Esophagus (tissue), 2 donors: ENCODE results near the gene OXSR1. TPM values are rescaled to one million over a fixed set of nuclear protein-coding genes. Genes with fewer than 3 reads are reported as not detected.

Experiments used
- H3K27ac ChIP-seq, 2 donors: one replicate each; pipeline ENCODE4 v1.5.1; 2013; ENCODE audit warnings: low read depth in 2 of 2, mild to moderate bottlenecking in 2 of 2, inconsistent platforms in 1 of 2, low read length in 1 of 2, moderate library complexity in 1 of 2
- H3K27me3 ChIP-seq, 2 donors: one replicate each; pipeline ENCODE4 v1.6.1; 2013; ENCODE audit warnings: low read length in 2 of 2, control low read depth in 1 of 2, mild to moderate bottlenecking in 1 of 2; ENCODE audit not compliant: insufficient read depth in 2 of 2, control insufficient read depth in 1 of 2
- H3K36me3 ChIP-seq, 2 donors: one replicate each; pipeline ENCODE4 v1.6.1; 2013; ENCODE audit warnings: low read length in 1 of 2; ENCODE audit not compliant: control insufficient read depth in 2 of 2, insufficient read depth in 2 of 2
- H3K4me1 ChIP-seq, 2 donors: one replicate each; pipeline ENCODE4 v1.6.1; 2013; ENCODE audit warnings: low read length in 1 of 2; ENCODE audit not compliant: control insufficient read depth in 2 of 2, insufficient read depth in 2 of 2
- H3K4me3 ChIP-seq, 2 donors: one replicate each; pipeline ENCODE4 v1.5.1; 2013; ENCODE audit warnings: low read length in 2 of 2, mild to moderate bottlenecking in 2 of 2, low read depth in 1 of 2, moderate library complexity in 1 of 2
- H3K9me3 ChIP-seq, 2 donors: one replicate each; pipeline ENCODE4 v1.6.1; 2013; ENCODE audit warnings: mild to moderate bottlenecking in 2 of 2, low read depth in 1 of 2, low read length in 1 of 2, moderate library complexity in 1 of 2; ENCODE audit not compliant: control insufficient read depth in 2 of 2, insufficient read depth in 1 of 2
- WGBS, 2 donors: extraction: QIAGEN DNeasy Blood & Tissue Kit; methylation state at CpG; one replicate each; pipeline ENCODE4 v1.1.7; 2013; 5-methylcytosine and 5-hydroxymethylcytosine counted together
- polyA plus RNA-seq, 2 donors: library from polyadenylated mRNA; stranded (reverse); fragments of 200-250 nt; gene quantifications; one replicate each; pipeline ENCODE4 v1.2.3, GENCODE V29; 2013
- donor health status: healthy with polysubstance abuse.
- donor health status: Bipolar disorder and iron deficiency.

OXSR1 gene
- 10 to 100 TPM; 21.7 to 27.5 TPM for polyA plus RNA-seq

DNA sequence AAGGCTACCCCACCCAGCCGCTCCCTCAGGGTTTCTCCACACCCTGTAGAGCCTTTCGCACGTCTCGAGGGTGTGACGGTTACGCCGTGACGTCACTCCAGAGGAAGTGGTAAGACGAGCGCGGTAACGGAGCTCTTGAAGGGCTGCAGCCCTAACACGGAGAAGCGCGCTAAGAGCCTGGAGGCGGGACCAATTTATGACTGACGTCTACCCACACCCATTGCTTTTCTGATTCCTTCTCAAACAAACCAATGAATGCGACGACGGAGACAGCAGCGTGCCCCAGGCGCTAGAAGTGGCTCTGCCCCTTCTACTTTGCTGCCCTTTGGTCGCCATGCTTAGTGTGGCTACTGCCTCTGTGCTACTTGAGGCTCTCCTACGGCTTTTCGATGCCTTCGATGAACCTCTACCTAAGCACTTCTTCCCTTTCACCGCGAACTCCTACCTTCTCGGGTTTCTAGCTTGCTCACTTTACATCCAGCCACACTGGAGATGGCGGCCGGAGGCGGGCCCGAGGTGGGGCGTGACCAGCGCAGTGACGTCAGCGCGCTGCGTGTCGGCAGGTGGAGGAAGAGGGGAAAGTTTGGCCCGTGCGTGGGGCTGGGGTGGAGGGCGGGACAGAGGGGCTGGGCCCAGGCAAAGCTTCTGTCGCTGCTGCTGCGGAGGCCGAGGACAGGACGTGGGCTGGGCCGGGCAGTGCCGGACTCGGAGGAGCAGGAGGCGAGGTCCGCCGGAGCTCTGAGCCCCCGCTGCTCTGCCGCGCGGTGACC is at the start of gene OXSR1:
TSS of gene OXSR1 (plus strand) at position 586 of the 770 bp plus-strand sequence. CDS start 340 bp downstream, outside the sequence.
- no peaks in the 10 kb centered on the region for H3K9me3 ChIP-seq
- H3K27me3 ChIP-seq = no peaks in the 10 kb centered on the region
- no peaks in the 10 kb centered on the region for H3K36me3 ChIP-seq
- H3K4me3 ChIP-seq = peak within 1 kb of the TSS; percentile 84 to 91
- peak within 1 kb of the TSS; percentile 96 to 99 for H3K27ac ChIP-seq
- H3K4me1 ChIP-seq = peaks cover 0 to 2% of the 10 kb centered on the region in 2 donors
- WGBS, 2 donors = 0 to 1% methylated on average over 56 to 57 of the region's 57 CpGs

DNA sequence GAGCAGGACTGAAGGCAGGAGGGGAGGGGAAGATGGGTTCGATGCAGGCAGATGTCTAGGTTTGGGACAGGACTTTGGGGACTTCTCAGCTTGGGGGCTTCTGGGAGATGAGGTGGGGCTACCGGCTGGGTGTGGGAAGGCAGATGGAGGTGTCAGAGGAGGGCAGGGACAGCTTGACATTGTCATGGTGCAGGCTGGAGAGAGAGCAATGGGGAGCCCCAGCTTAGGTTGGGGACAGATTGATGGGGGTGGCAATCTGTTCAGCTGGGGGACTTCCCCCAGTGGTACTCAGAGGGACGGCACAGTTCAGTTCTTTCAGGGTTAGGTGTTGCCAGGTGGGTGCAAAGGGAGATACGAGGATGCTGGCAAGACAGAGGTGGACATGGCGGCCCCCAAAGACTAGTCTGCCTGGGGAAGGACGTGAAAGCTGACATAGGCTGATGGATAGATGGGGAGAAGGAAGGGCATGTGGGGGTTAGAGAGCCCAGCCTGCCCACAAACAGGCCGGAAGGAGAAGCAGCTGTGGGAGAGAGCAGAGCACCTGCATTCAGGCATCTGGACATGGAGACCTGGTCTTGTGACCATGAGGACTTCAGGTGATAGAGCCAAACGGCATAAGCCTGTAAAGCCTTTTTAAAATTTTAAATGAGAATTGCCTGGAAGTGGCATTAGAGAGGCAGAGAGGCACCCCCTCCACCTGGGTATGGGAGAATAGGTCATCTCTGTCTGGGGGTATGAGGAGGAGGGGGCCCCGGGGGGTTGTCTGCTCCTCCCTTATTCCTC is 49.5 kb upstream of the OXSR1 start:
- H3K36me3 ChIP-seq = peaks cover 0 to 8% of the 10 kb centered on the region in 2 donors
- H3K27ac ChIP-seq = no peak overlapping the region
- 60 to 63% methylated on average over 9 of the region's 9 CpGs for WGBS, 2 donors
- no peaks in the 10 kb centered on the region for H3K9me3 ChIP-seq
- H3K4me3 ChIP-seq = no peak overlapping the region
- H3K4me1 ChIP-seq = peaks cover 4 to 6% of the 10 kb centered on the region in 2 donors
- no peaks in the 10 kb centered on the region for H3K27me3 ChIP-seq

DNA sequence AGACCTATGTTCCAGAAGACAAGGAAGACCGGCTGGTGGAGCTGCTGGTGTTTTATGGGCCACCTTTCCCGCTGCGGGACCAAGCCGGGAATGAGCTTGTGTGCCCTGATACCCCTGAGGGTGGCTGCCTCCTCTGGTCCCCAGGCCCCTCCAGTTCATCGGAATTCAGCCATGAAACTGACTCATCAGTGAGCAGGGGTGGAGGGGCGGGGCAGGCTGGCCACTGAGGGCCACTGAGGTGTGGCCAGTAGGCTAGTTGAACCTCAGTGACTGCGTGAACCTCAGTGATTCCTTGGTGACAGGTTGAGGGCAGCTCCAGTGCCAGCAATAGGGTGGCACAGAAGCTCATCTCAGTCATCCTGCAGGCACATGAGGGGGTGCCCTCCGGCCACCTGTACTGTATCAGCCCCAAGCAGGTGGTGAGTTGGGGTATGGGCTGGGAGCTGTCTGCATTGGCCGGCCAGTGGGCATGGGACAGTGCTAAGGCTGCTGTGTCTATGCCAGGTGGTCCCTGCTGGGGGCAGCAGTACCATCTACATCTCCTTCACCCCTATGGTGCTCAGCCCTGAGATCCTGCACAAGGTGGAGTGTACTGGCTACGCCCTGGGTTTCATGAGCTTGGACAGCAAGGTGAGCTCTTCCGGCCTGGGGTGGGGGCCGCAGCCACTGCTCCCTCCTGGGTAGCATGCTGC is 48.7 kb upstream of the OXSR1 start:
- Histone ChIP-seq H3K4me3 (no peak overlapping the region), H3K36me3 (peaks cover 4 to 15% of the 10 kb centered on the region in 2 donors), H3K27ac (no peak overlapping the region), H3K4me1 (peaks cover 2 to 6% of the 10 kb centered on the region in 2 donors), H3K9me3 (no peaks in the 10 kb centered on the region), H3K27me3 (no peaks in the 10 kb centered on the region)
- 80 to 82% methylated on average over 12 of the region's 12 CpGs for WGBS, 2 donors

DNA sequence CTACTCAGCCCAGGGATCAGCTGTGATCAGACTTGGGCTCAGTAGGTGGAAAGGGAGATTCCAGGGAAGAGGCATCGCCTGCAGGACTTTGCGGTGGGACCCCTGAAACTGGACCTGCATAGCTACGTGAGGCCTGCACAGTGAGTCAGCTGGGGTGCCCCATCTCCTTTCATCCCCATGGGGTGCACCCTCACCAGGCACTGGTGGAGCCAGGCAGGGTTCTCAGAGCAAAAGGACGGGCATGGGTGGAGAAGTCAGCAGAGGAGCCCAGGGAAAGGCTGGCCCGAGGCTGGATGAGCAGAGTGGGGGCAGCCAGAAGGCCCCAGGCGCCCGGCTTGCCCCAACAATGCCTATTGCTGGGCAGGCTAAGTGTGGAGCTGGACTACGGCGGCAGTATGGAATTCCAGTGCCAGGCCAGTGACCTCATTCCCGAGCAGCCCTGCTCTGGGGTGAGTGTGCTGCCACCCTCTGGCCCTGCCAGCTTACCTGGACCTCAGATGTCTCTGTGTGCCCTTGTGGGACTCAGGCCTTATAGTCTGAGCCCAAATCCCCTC is 48.1 kb upstream of the OXSR1 start:
- peaks cover 4 to 22% of the 10 kb centered on the region in 2 donors for H3K36me3 ChIP-seq
- H3K27ac ChIP-seq = no peak overlapping the region
- no peaks in the 10 kb centered on the region for H3K27me3 ChIP-seq
- no peak overlapping the region for H3K4me3 ChIP-seq
- H3K4me1 ChIP-seq = peaks cover 0 to 6% of the 10 kb centered on the region in 2 donors
- H3K9me3 ChIP-seq = no peaks in the 10 kb centered on the region
- WGBS, 2 donors = 66 to 73% methylated on average over 10 of the region's 10 CpGs

DNA sequence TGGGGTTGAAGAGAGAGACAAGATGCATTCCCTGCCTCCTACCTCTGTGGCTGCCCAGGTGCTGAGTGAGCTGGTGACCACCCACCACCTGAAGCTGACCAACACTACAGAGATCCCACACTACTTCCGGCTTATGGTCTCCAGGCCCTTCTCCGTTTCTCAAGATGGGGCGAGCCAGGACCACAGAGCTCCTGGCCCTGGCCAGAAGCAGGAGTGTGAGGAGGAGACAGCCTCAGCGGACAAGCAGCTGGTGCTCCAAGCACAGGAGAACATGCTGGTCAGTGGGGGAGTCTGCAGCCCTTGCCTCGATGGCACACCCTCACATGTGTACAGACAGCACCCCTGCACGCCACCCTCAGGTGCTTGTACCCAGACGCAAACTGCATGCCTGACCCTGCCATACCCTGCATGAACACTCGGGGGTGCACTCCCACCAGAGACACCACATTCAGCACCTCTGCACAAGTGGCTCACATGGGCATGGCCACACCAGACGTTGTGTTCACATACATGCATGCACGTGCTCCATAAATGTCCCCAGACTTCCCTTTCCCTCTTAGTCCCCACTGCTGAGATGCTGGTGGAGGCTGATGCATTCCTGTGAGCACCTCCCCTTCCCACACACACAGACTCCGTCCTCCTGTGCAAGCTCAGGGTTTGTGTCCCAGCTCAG is 47.5 kb upstream of the OXSR1 start:
- Histone ChIP-seq H3K36me3 (peaks cover 4 to 28% of the 10 kb centered on the region in 2 donors), H3K4me1 (peaks cover 0 to 6% of the 10 kb centered on the region in 2 donors), H3K27me3 (no peaks in the 10 kb centered on the region), H3K27ac (no peak overlapping the region), H3K9me3 (no peaks in the 10 kb centered on the region), H3K4me3 (no peak overlapping the region)
- WGBS, 2 donors = 51 to 53% methylated on average over 11 of the region's 11 CpGs

DNA sequence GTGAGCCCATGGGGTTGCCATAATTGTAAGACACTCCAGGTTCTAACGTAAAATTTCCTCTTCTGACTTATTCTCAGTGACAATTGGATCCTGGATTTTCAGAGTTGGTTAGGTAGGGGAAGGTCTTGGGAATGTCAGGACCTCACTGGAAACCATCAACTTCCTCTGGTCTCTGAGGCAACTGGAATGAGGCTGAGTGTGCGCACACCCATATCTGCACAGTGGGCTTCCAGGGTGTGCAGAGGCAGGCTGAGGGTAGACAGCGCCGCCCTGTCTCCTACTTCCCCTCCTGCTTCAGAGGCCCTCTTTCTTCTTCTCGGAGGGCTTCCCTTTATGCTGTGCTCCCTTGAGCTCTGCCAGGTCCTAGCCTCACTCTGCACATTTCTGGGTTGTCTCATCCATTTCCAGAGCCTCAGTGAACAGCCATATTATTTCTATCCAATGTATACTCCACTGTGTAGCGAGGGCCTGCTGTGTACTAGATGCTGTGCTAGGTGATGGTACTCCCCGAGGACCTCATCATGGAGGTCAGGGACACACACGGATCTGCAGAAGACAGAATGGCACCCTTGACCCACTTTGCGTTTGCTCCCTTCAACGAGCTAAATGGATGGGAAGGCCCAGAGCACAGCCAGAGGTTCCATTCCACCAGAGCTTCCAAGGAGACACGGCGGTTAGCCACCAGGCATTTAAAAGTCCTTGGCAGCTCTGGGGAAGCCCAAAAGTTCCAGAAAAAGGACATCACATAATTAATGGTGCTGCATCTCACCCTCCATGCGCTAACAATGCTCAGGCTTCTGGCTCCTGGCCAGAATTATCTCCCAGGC is 46.7 kb upstream of the OXSR1 start:
- Histone ChIP-seq H3K4me3 (no peak overlapping the region), H3K4me1 (peaks cover 0 to 6% of the 10 kb centered on the region in 2 donors), H3K27me3 (no peaks in the 10 kb centered on the region), H3K9me3 (no peaks in the 10 kb centered on the region), H3K27ac (no peak overlapping the region), H3K36me3 (peaks cover 4 to 31% of the 10 kb centered on the region in 2 donors)
- WGBS, 2 donors = 86 to 88% methylated on average over 13 of the region's 13 CpGs

DNA sequence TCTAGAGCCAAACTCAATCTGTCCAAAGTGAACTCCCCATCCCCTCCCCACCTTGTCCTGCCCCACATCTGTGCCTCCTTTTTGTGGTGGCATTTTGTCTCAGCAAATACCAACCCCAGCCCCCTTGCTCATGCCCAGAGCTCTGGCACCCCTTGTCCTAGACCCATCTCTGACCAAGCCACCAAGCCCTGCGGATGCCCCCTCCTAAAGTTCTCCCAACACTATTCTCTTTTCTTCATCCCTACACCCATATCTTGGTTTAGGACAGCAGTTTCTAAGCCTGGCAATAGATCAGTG is 46.1 kb upstream of the OXSR1 start:
- Histone ChIP-seq H3K9me3 (no peaks in the 10 kb centered on the region), H3K27ac (no peak overlapping the region), H3K4me1 (peaks cover 0 to 6% of the 10 kb centered on the region in 2 donors), H3K36me3 (peaks cover 4 to 33% of the 10 kb centered on the region in 2 donors), H3K4me3 (no peak overlapping the region), H3K27me3 (no peaks in the 10 kb centered on the region)
- WGBS, 2 donors = 95 to 100% methylated on average over 1 of the region's 1 CpG

DNA sequence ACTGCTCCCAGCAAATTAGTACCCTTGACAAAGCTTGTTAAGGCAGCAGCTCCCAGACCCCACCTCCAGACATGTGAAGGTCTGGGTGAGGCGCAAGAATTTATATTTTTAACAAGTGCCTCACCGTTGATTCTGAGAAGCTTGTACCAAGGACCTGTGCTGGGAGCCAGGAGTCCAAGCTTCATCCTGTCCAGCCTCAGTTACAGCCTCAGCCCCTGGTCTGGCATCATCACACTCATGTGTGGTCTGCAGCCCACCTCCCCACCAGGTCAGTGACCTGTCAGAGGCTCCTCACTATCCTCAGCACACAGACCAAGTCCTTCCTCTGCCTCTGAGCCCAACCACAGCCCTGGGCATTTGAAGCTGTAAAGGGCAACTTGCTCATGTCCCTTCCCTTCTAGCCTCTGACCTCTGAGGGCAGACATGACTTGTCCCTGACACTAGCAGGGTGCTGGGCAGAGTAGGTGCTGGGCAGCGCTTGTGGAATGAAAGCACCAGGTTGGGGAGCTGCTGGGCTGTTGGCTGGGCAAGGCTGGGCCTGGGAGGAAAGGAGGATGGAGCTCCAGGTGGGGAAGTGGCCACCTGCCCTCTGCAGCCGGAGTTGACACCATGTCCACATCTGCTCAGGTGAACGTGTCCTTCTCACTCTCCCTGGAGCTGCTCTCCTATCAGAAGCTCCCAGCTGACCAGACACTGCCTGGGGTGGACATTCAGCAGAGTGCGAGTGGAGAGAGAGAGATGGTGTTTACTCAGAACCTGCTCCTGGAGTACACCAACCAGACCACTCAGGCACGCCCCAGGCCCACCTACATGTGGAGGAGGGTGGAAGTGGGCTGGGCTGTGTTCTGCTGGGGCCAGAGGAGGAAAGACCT is 45.3 kb upstream of the OXSR1 start:
- Histone ChIP-seq H3K4me1 (peaks cover 0 to 7% of the 10 kb centered on the region in 2 donors), H3K9me3 (no peaks in the 10 kb centered on the region), H3K27ac (no peak overlapping the region), H3K27me3 (no peaks in the 10 kb centered on the region), H3K4me3 (no peak overlapping the region), H3K36me3 (peaks cover 4 to 39% of the 10 kb centered on the region in 2 donors)
- 86 to 90% methylated on average over 7 of the region's 7 CpGs for WGBS, 2 donors
